Esophagus muscularis mucosa (tissue), 4 donors: ENCODE results near the gene IGSF21. TPM values are rescaled to one million over a fixed set of nuclear protein-coding genes. Genes with fewer than 3 reads are reported as not detected.

Source experiments
- DNase-seq: peaks from one replicate; pipeline ENCODE4 v3.0.0-alpha.2; 2017; ENCODE audit errors: extremely low spot score
- H3K27ac ChIP-seq, 4 donors: fragments of 200-600 bp; sonication (generic); replicated peaks in 1 of 4; 1 replicate in 3 of 4; 2 replicates in 1 of 4; pipeline ENCODE4 v1.5.1; 2016 to 2019; ENCODE audit warnings: mild to moderate bottlenecking in 1 of 4
- H3K27me3 ChIP-seq, 4 donors: fragments of 200-600 bp; sonication (generic); one replicate each; pipeline versions ENCODE4 v1.5.1 to v1.6.0; 2016 to 2019
- H3K36me3 ChIP-seq, 4 donors: fragments of 200-600 bp; sonication (generic); one replicate each; pipeline ENCODE4 v1.5.1; 2016 to 2019
- H3K4me1 ChIP-seq, 4 donors: fragments of 200-600 bp; sonication (generic); one replicate each; pipeline ENCODE4 v1.5.1; 2016 to 2019
- H3K4me3 ChIP-seq, 4 donors: fragments of 200-600 bp; sonication (generic); 1 replicate in 2 of 4; 2 replicates in 2 of 4; pipeline ENCODE4 v1.5.1; 2016 to 2019; ENCODE audit warnings: mild to moderate bottlenecking in 4 of 4, moderate library complexity in 1 of 4
- H3K9me3 ChIP-seq, 4 donors: fragments of 200-600 bp; sonication (generic); 1 replicate in 3 of 4; 2 replicates in 1 of 4; pipeline ENCODE4 v1.5.1; 2016 to 2019
- CTCF ChIP-seq, 3 experiments: fragments of 200-600 bp in 2 of 3; fragments of 450-650 bp in 1 of 3; sonication (generic) in 2 of 3; IDR thresholded peaks; one replicate each; pipeline ENCODE4 v1.5.1; 2017 to 2019; ENCODE audit warnings: antibody characterized with exemption in 3 of 3, mild to moderate bottlenecking in 2 of 3, moderate library complexity in 1 of 3
- EP300 ChIP-seq: sonication (generic); formaldehyde crosslinking; IDR thresholded peaks from one replicate; pipeline ENCODE4 v1.6.1; 2017; ENCODE audit warnings: antibody characterized with exemption
- POLR2A ChIP-seq: fragments of 450-650 bp; IDR thresholded peaks from one replicate; pipeline ENCODE4 v1.6.1; 2017; ENCODE audit warnings: antibody characterized with exemption, moderate library complexity, mild to moderate bottlenecking, low read depth
- POLR2AphosphoS5 ChIP-seq, 2 donors: sonication (generic); formaldehyde crosslinking; IDR thresholded peaks; one replicate each; pipeline ENCODE4 v1.6.1; 2017; ENCODE audit warnings: antibody characterized with exemption in 2 of 2
- WGBS: methylation state at CpG from one replicate; pipeline ENCODE4 v1.1.5; 2018; 5-methylcytosine and 5-hydroxymethylcytosine counted together
- intact Hi-C: fragments of 100-400 bp; cut with DNase I; formaldehyde crosslinking; loops from one replicate; pipeline ENCODE4 v1.15.1; 2023
- total RNA-seq, 4 donors: library from RNA; depleted of rRNA; stranded (reverse); fragments of >200 nt; gene quantifications; one replicate each; pipeline versions ENCODE4 v1.1.0 to v1.2.1, GENCODE V29; 2016

Gene IGSF21
- total RNA-seq, 4 donors from 2014 or later, result 1.1 to 2.7 (median 1.2) TPM

- TF ChIP-seq EP300 (no peak), POLR2A (no peak), POLR2AphosphoS5 (IDR thresholded peaks at IDR 0.05) (no peak), CTCF (IDR thresholded peaks at IDR 0.05) (no peak)
- peaks cover 0 to 10% (median 9%) of the 10 kb centered on the region in 4 donors for H3K4me1 ChIP-seq
- intact Hi-C loops, result no loop called here
- no peaks in the 10 kb centered on the region for H3K36me3 ChIP-seq
- no peak for DNase-seq
- no peak overlapping the region for H3K4me3 ChIP-seq
- H3K9me3 ChIP-seq, result no peaks in the 10 kb centered on the region
- 89% methylated on average over 6 of the region's 6 CpGs for WGBS
- peaks cover 0 to 45% (median 0%) of the 10 kb centered on the region in 4 donors for H3K27me3 ChIP-seq
- no peak overlapping the region for H3K27ac ChIP-seq
Measured at GRCh38 chr1:18387307-18387706, 279.7 kb downstream of the IGSF21 start.

- Histone ChIP-seq H3K27me3 (peaks cover 0 to 44% (median 0%) of the 10 kb centered on the region in 4 donors), H3K4me3 (no peak overlapping the region), H3K4me1 (no peaks in the 10 kb centered on the region), H3K27ac (no peak overlapping the region), H3K9me3 (no peaks in the 10 kb centered on the region), H3K36me3 (no peaks in the 10 kb centered on the region)
- intact Hi-C loops, result no loop called here
- no peak for DNase-seq
- TF ChIP-seq POLR2AphosphoS5 (IDR thresholded peaks at IDR 0.05), result no peak
- no peak for TF ChIP-seq POLR2A
- WGBS, result 85% methylated on average over 11 of the region's 11 CpGs
Measured at GRCh38 chr1:18390953-18391352, 283.4 kb downstream of the IGSF21 start.

- no peak for DNase-seq
- Histone ChIP-seq H3K9me3 (no peaks in the 10 kb centered on the region), H3K27ac (no peak overlapping the region), H3K36me3 (no peaks in the 10 kb centered on the region), H3K4me3 (no peak overlapping the region), H3K4me1 (no peaks in the 10 kb centered on the region), H3K27me3 (peaks cover 0 to 54% (median 0%) of the 10 kb centered on the region in 4 donors)
- intact Hi-C loops, result no loop called here
- TF ChIP-seq EP300 (no peak), POLR2AphosphoS5 (IDR thresholded peaks at IDR 0.05) (no peak), CTCF (IDR thresholded peaks at IDR 0.05) (no peak)
- WGBS, result 86% methylated on average over 9 of the region's 9 CpGs
Measured at GRCh38 chr1:18394563-18395156, 287.1 kb downstream of the IGSF21 start.

- Histone ChIP-seq H3K27me3 (peaks cover 0 to 52% (median 0%) of the 10 kb centered on the region in 4 donors), H3K9me3 (no peaks in the 10 kb centered on the region), H3K4me3 (no peak overlapping the region), H3K27ac (no peak overlapping the region), H3K36me3 (no peaks in the 10 kb centered on the region), H3K4me1 (no peaks in the 10 kb centered on the region)
- intact Hi-C loops, result no loop called here
- no peak for DNase-seq
- no peak for TF ChIP-seq POLR2A
- TF ChIP-seq POLR2AphosphoS5 (IDR thresholded peaks at IDR 0.05), result no peak
- TF ChIP-seq CTCF (IDR thresholded peaks at IDR 0.05), result no peak
- WGBS, result 72% methylated on average over 6 of the region's 7 CpGs
Measured at GRCh38 chr1:18396247-18396980, 288.8 kb downstream of the IGSF21 start.

- intact Hi-C loops, result no loop called here
- 83% methylated on average over 3 of the region's 4 CpGs for WGBS
- no peak for DNase-seq
- H3K4me1 ChIP-seq, result no peaks in the 10 kb centered on the region
- TF ChIP-seq POLR2A (no peak), EP300 (no peak), CTCF (IDR thresholded peaks at IDR 0.05) (no peak), POLR2AphosphoS5 (IDR thresholded peaks at IDR 0.05) (no peak)
- peaks cover 0 to 51% (median 0%) of the 10 kb centered on the region in 4 donors for H3K27me3 ChIP-seq
- H3K4me3 ChIP-seq, result no peak overlapping the region
- H3K27ac ChIP-seq, result no peak overlapping the region
- no peaks in the 10 kb centered on the region for H3K9me3 ChIP-seq
- H3K36me3 ChIP-seq, result no peaks in the 10 kb centered on the region
Measured at GRCh38 chr1:18397641-18398040, 290.0 kb downstream of the IGSF21 start.
